ENCODE measurements around the gene FADS6. TPM values are rescaled to one million over a fixed set of nuclear protein-coding genes. Genes with fewer than 3 reads are reported as not detected.

The FADS6 gene
- total and polyA plus RNA-seq, 2 donors (not counting 3 experiments of a cell fraction or from before 2014, with no cell fraction given), result not detected

GRCh38 chr17:74904687-74905409, 11.4 kb upstream of the FADS6 start:
- FAIRE-seq, result no peak
- Histone ChIP-seq H2AFZ (ENCODE audit: low read depth, low read length) (no peak overlapping the region), H3K9me1 (replicated peaks; ENCODE audit: control insufficient read depth, extremely low read depth, insufficient read depth, low read length) (no peaks in the 10 kb centered on the region), H3K27ac (ENCODE audit: insufficient read depth, low read depth, low read length) (no peak overlapping the region), H3K79me2 (ENCODE audit: control insufficient read depth, insufficient read depth, low read length) (no peaks in the 10 kb centered on the region), H3K36me3 (ENCODE audit: control insufficient read depth in 2 of 2, extremely low read depth in 1 of 2, insufficient read depth in 2 of 2, low read length in 2 of 2) (no peaks in the 10 kb centered on the region), H3K27me3 (ENCODE audit: control insufficient read depth in 2 of 2, insufficient read depth in 2 of 2, low read length in 2 of 2) (peaks cover 2 to 3% of the 10 kb centered on the region in 2 experiments), H3K9ac (replicated peaks; ENCODE audit: extremely low read depth, insufficient read depth, low read length) (no peak overlapping the region), H3K9me3 (replicated peaks; ENCODE audit: control insufficient read depth, insufficient read depth, low read length) (no peaks in the 10 kb centered on the region), H3K4me2 (ENCODE audit: insufficient read depth, low read length) (no peak overlapping the region), H3K4me3 (replicated peaks in 1 of 3; ENCODE audit: insufficient read depth in 1 of 3, low read depth in 1 of 3, low read length in 3 of 3) (no peak overlapping the region), H3K4me1 (ENCODE audit: control insufficient read depth, extremely low read depth, insufficient read depth, low read length) (no peaks in the 10 kb centered on the region), H4K20me1 (replicated peaks; ENCODE audit: control insufficient read depth, extremely low read depth, insufficient read depth, low read length) (no peaks in the 10 kb centered on the region)
- dilution Hi-C loops (cut with MboI; ENCODE audit: extremely low pct_ligation_motif_present, low sequenced_read_pairs) (no loop called here), intact Hi-C loops (cut with micrococcal nuclease) (no loop called here)
- TF ChIP-seq JUN (IDR thresholded peaks at IDR 0.05; ENCODE audit: borderline replicate concordance, insufficient read depth, insufficient read length, low read depth) (no peak), POLR2A (IDR thresholded peaks at IDR 0.05; ENCODE audit: low read depth, low read length) (no peak), EZH2 (IDR thresholded peaks at IDR 0.05; ENCODE audit: borderline replicate concordance, low read depth, low read length, severe bottlenecking) (no peak), CTCF (IDR thresholded peaks at IDR 0.05; ENCODE audit: extremely low read depth in 1 of 2, insufficient read depth in 1 of 2, low read depth in 1 of 2, low read length in 2 of 2) (no peak), POLR2AphosphoS5 (IDR thresholded peaks at IDR 0.05; ENCODE audit: insufficient read depth, low read depth, low read length) (no peak), FOS (IDR thresholded peaks at IDR 0.05; ENCODE audit: borderline replicate concordance, insufficient read depth, low read length) (no peak), GATA2 (IDR thresholded peaks at IDR 0.05; ENCODE audit: insufficient read depth, insufficient read length, low read depth, low read length) (no peak), MYC (IDR thresholded peaks at IDR 0.05; ENCODE audit: low read depth, low read length) (no peak)
- TF ChIP-seq, protein P1, sequence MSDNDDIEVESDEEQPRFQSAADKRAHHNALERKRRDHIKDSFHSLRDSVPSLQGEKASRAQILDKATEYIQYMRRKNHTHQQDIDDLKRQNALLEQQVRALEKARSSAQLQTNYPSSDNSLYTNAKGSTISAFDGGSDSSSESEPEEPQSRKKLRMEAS (IDR thresholded peaks at IDR 0.05; ENCODE audit: insufficient read depth, insufficient read length), result no peak
- no TSS peak for BruUV-seq (replicated peaks)
- ChIA-PET CTCF (interaction anchor here (1.2 kb wide), 1 partner anchor 57 kb away, joined by 3 read pairs; no protein-coding TSS in a partner anchor), POLR2A (no interaction called here)
- no peak for DNase-seq (ENCODE audit: low read depth, low spot score)

Data from endothelial cell of umbilical vein (primary cell).